IPS-11a (cell line): ENCODE data around the gene ARL4C.

ENCODE experiments used
- H3K4me3 ChIP-seq: one replicate; pipeline ENCODE4 v1.5.1; 2013; ENCODE audit warnings: low read depth, low read length, control low read depth

The ARL4C gene

GRCh38 chr2:234500394-234501006 lies 3.6 kb upstream of the ARL4C start:
- no peak overlapping the region for H3K4me3 ChIP-seq

- peak overlapping the region; percentile 28 for H3K4me3 ChIP-seq
Observed at GRCh38 chr2:234497594-234498235, 834 bp upstream of the ARL4C start.

GRCh38 chr2:234496055-234496834 lies 636 bp downstream of the ARL4C start:
- H3K4me3 ChIP-seq, result peak overlapping the region; percentile 89

- peak overlapping the region; percentile 89 for H3K4me3 ChIP-seq
Observed at GRCh38 chr2:234495251-234496054, 1.4 kb downstream of the ARL4C start.

- peak overlapping the region; percentile 89 for H3K4me3 ChIP-seq
Observed at GRCh38 chr2:234494361-234495250, 2.3 kb downstream of the ARL4C start.

GRCh38 chr2:234493796-234494195 lies 3.1 kb downstream of the ARL4C start:
- H3K4me3 ChIP-seq, result no peak overlapping the region

GRCh38 chr2:234492717-234493485 lies 4.0 kb downstream of the ARL4C start:
- no peak overlapping the region for H3K4me3 ChIP-seq

- no peak overlapping the region for H3K4me3 ChIP-seq
Observed at GRCh38 chr2:234491897-234492296, 5.0 kb downstream of the ARL4C start.

GRCh38 chr2:234491281-234491680 lies 5.6 kb downstream of the ARL4C start:
- H3K4me3 ChIP-seq, result no peak overlapping the region

- no peak overlapping the region for H3K4me3 ChIP-seq
Observed at GRCh38 chr2:234490271-234491091, 6.4 kb downstream of the ARL4C start.

GRCh38 chr2:234488913-234489451 lies 7.9 kb downstream of the ARL4C start:
- H3K4me3 ChIP-seq, result no peak overlapping the region

- H3K4me3 ChIP-seq, result no peak overlapping the region
Observed at GRCh38 chr2:234488486-234488885, 8.4 kb downstream of the ARL4C start.

- no peak overlapping the region for H3K4me3 ChIP-seq
Observed at GRCh38 chr2:234487356-234487755, 9.5 kb downstream of the ARL4C start.

GRCh38 chr2:234483568-234484251 lies 13.2 kb downstream of the ARL4C start:
- H3K4me3 ChIP-seq, result no peak overlapping the region

GRCh38 chr2:234481301-234481700 lies 15.6 kb downstream of the ARL4C start:
- H3K4me3 ChIP-seq, result no peak overlapping the region

- H3K4me3 ChIP-seq, result no peak overlapping the region
Observed at GRCh38 chr2:234480337-234480736, 16.5 kb downstream of the ARL4C start.

GRCh38 chr2:234479465-234479864 lies 17.4 kb downstream of the ARL4C start:
- no peak overlapping the region for H3K4me3 ChIP-seq
